GM12891 (cell line): ENCODE data around the gene RRP36.

Experiments
- PAX5 ChIP-seq: IDR thresholded peaks from 2 replicates; pipeline ENCODE4 v1.6.1; 2011; ENCODE audit warnings: low read length, moderate library complexity, mild to moderate bottlenecking; ENCODE audit not compliant: insufficient read depth, severe bottlenecking
- POLR2A ChIP-seq: IDR thresholded peaks from 2 replicates; pipeline ENCODE4 v1.6.1; 2011; ENCODE audit warnings: low read depth, low read length, control low read depth
- POLR2AphosphoS5 ChIP-seq: IDR thresholded peaks from 2 replicates; pipeline ENCODE4 v1.6.1; 2011; ENCODE audit warnings: low read depth, low read length, control low read depth
- SPI1 ChIP-seq: IDR thresholded peaks from 2 replicates; pipeline ENCODE4 v1.6.1; 2011; ENCODE audit warnings: low read depth, low read length, control low read depth
- TAF1 ChIP-seq: IDR thresholded peaks from 2 replicates; pipeline ENCODE4 v1.6.1; 2011; ENCODE audit warnings: low read depth, low read length, control low read depth

- no peak for TF ChIP-seq SPI1
- TF ChIP-seq POLR2AphosphoS5, result no peak
- no peak for TF ChIP-seq TAF1
- TF ChIP-seq PAX5, result no peak
- TF ChIP-seq POLR2A, result no peak
Observed at GRCh38 chr6:43061861-43062260, 40.4 kb downstream of the RRP36 start.
